HEK293 (cell line): ENCODE results near the gene SH3BP2.

Experiments
- CTCF ChIA-PET: fragments of 350-600 bp; formaldehyde crosslinking; extraction: SDS; loops from one replicate; lab custom pipeline; 2021; ENCODE audit warnings: antibody characterized with exemption; lab: Yijun Ruan, JAX
- POLR2A ChIA-PET: fragments of 300-600 bp; formaldehyde crosslinking; extraction: SDS; loops from one replicate; lab custom pipeline; 2020; ENCODE audit warnings: antibody characterized with exemption, inconsistent platforms; lab: Yijun Ruan, JAX
- H3K27ac ChIP-seq: fragments of 200-500 bp; sonication (Bioruptor generic); 2 replicates; pipeline ENCODE4 v1.5.1; 2014; ENCODE audit warnings: low read depth, low read length, control low read depth, inconsistent platforms; ENCODE audit errors: extremely low read depth
- H3K36me3 ChIP-seq, 2 experiments: fragments of 200-500 bp in 1 of 2; sonication (Bioruptor generic) in 1 of 2; 1 replicate in 1 of 2; 2 replicates in 1 of 2; pipeline ENCODE4 v1.5.1; 2014 to 2017; ENCODE audit warnings: inconsistent platforms in 2 of 2, low read length in 2 of 2; ENCODE audit not compliant: control insufficient read depth in 2 of 2, insufficient read depth in 1 of 2
- H3K4me1 ChIP-seq: fragments of 200-500 bp; sonication (Bioruptor generic); 2 replicates; pipeline ENCODE4 v1.5.1; 2014; ENCODE audit warnings: mild to moderate bottlenecking, low read length, inconsistent platforms; ENCODE audit not compliant: control insufficient read depth, insufficient read depth
- H3K4me3 ChIP-seq: 2 replicates; pipeline ENCODE4 v1.5.1; 2011; ENCODE audit warnings: low read depth, mild to moderate bottlenecking, control low read depth, low read length, moderate library complexity
- H3K9me3 ChIP-seq: fragments of 200-500 bp; sonication (Bioruptor generic); 2 replicates; pipeline ENCODE4 v1.5.1; 2014; ENCODE audit warnings: low read depth, low read length, inconsistent platforms; ENCODE audit not compliant: control insufficient read depth, insufficient read depth
- OSR2 ChIP-seq: fragments of 450-650 bp; formaldehyde crosslinking; IDR thresholded peaks from 2 replicates; pipeline ENCODE4 v1.5.1; 2016; ENCODE audit warnings: missing biosample characterization, missing genetic modification characterization
- PRDM6 ChIP-seq: fragments of 450-650 bp; formaldehyde crosslinking; IDR thresholded peaks from 2 replicates; pipeline ENCODE4 v1.5.1; 2017; ENCODE audit warnings: missing biosample characterization, missing genetic modification characterization
- SCRT2 ChIP-seq: fragments of 450-650 bp; formaldehyde crosslinking; IDR thresholded peaks from 2 replicates; pipeline ENCODE4 v1.5.1; 2016; ENCODE audit warnings: missing biosample characterization, missing genetic modification characterization
- SETDB1 ChIP-seq: IDR thresholded peaks from one replicate; pipeline ENCODE4 v1.6.1; 2017; ENCODE audit warnings: mild to moderate bottlenecking, low read length, moderate library complexity, mixed read lengths; ENCODE audit not compliant: insufficient read length
- ZNF114 ChIP-seq: fragments of 450-650 bp; formaldehyde crosslinking; IDR thresholded peaks from 2 replicates; pipeline ENCODE4 v1.5.0; 2017; ENCODE audit warnings: missing biosample characterization, missing genetic modification characterization
- ZNF138 ChIP-seq: fragments of 450-650 bp; formaldehyde crosslinking; IDR thresholded peaks from 2 replicates; pipeline ENCODE4 v1.5.1; 2016; ENCODE audit warnings: missing biosample characterization, missing genetic modification characterization, borderline replicate concordance
- ZNF16 ChIP-seq: fragments of 450-650 bp; formaldehyde crosslinking; IDR thresholded peaks from 2 replicates; pipeline ENCODE4 v1.5.1; 2016; ENCODE audit warnings: low read depth, missing biosample characterization, missing genetic modification characterization
- ZNF169 ChIP-seq: fragments of 450-650 bp; formaldehyde crosslinking; IDR thresholded peaks from 2 replicates; pipeline ENCODE4 v1.5.1; 2016; ENCODE audit warnings: missing biosample characterization, missing genetic modification characterization
- ZNF211 ChIP-seq: fragments of 450-650 bp; formaldehyde crosslinking; IDR thresholded peaks from 2 replicates; pipeline ENCODE4 v1.5.1; 2016; ENCODE audit warnings: low read depth, missing biosample characterization, missing genetic modification characterization
- ZNF223 ChIP-seq: fragments of 450-650 bp; formaldehyde crosslinking; IDR thresholded peaks from 2 replicates; pipeline ENCODE4 v1.5.1; 2016; ENCODE audit warnings: missing biosample characterization, missing genetic modification characterization
- ZNF280D ChIP-seq: fragments of 450-650 bp; formaldehyde crosslinking; IDR thresholded peaks from 2 replicates; pipeline ENCODE4 v1.5.1; 2016; ENCODE audit warnings: missing biosample characterization, missing genetic modification characterization
- ZNF324 ChIP-seq: fragments of 450-650 bp; formaldehyde crosslinking; IDR thresholded peaks from 2 replicates; pipeline ENCODE4 v1.5.1; 2016; ENCODE audit warnings: missing biosample characterization, missing genetic modification characterization
- ZNF544 ChIP-seq: fragments of 450-650 bp; formaldehyde crosslinking; IDR thresholded peaks from 2 replicates; pipeline ENCODE4 v1.5.0; 2017; ENCODE audit warnings: missing biosample characterization, missing genetic modification characterization
- ZNF558 ChIP-seq: fragments of 450-650 bp; formaldehyde crosslinking; IDR thresholded peaks from 2 replicates; pipeline ENCODE4 v1.5.1; 2016; ENCODE audit warnings: missing biosample characterization, missing genetic modification characterization
- ZNF623 ChIP-seq: fragments of 450-650 bp; formaldehyde crosslinking; IDR thresholded peaks from 2 replicates; pipeline ENCODE4 v1.5.1; 2016; ENCODE audit warnings: missing biosample characterization, missing genetic modification characterization
- ZNF792 ChIP-seq: fragments of 450-650 bp; formaldehyde crosslinking; IDR thresholded peaks from 2 replicates; pipeline ENCODE4 v1.5.1; 2016; ENCODE audit warnings: missing biosample characterization, missing genetic modification characterization
- ZSCAN4 ChIP-seq: fragments of 450-650 bp; formaldehyde crosslinking; IDR thresholded peaks from 2 replicates; pipeline ENCODE4 v1.5.1; 2017; ENCODE audit warnings: missing biosample characterization, missing genetic modification characterization
- TF ChIP-seq, protein P1 (sequence below): fragments of 450-650 bp; IDR thresholded peaks from 2 replicates; pipeline ENCODE4 v1.5.1; 2018; ENCODE audit warnings: missing biosample characterization, missing genetic modification characterization
- TF ChIP-seq, protein P2 (sequence below): fragments of 450-650 bp; formaldehyde crosslinking; IDR thresholded peaks from 2 replicates; pipeline ENCODE4 v1.5.1; 2016; ENCODE audit warnings: missing biosample characterization, missing genetic modification characterization

SH3BP2 gene

GRCh38 chr4:2802618-2803531 is 10.0 kb downstream of the SH3BP2 start:
- POLR2A ChIA-PET: interaction anchor here (0.6 to 1.3 kb wide), 2 partner anchors 9 to 181 kb away, joined by 6 to 11 read pairs; no protein-coding TSS in a partner anchor
- Histone ChIP-seq H3K27ac (no peak overlapping the region), H3K9me3 (no peaks in the 10 kb centered on the region), H3K36me3 (no peaks in the 10 kb centered on the region), H3K4me3 (no peak overlapping the region), H3K4me1 (no peaks in the 10 kb centered on the region)
- CTCF ChIA-PET: no interaction called here
- TF ChIP-seq ZNF324: no peak
- no peak for TF ChIP-seq ZNF16 (tag by site-specific recombination)
- no peak for TF ChIP-seq SETDB1
- no peak for TF ChIP-seq ZNF169 (tag by site-specific recombination)
- no peak for TF ChIP-seq ZNF211 (tag by site-specific recombination)
- TF ChIP-seq ZNF792: no peak
- no peak for TF ChIP-seq ZNF544 (tag by site-specific recombination)
- no peak for TF ChIP-seq PRDM6 (tag by site-specific recombination)
- no peak for TF ChIP-seq ZNF138 (tag by site-specific recombination)
- TF ChIP-seq, all 188 proteins: peak for 0

DNA sequence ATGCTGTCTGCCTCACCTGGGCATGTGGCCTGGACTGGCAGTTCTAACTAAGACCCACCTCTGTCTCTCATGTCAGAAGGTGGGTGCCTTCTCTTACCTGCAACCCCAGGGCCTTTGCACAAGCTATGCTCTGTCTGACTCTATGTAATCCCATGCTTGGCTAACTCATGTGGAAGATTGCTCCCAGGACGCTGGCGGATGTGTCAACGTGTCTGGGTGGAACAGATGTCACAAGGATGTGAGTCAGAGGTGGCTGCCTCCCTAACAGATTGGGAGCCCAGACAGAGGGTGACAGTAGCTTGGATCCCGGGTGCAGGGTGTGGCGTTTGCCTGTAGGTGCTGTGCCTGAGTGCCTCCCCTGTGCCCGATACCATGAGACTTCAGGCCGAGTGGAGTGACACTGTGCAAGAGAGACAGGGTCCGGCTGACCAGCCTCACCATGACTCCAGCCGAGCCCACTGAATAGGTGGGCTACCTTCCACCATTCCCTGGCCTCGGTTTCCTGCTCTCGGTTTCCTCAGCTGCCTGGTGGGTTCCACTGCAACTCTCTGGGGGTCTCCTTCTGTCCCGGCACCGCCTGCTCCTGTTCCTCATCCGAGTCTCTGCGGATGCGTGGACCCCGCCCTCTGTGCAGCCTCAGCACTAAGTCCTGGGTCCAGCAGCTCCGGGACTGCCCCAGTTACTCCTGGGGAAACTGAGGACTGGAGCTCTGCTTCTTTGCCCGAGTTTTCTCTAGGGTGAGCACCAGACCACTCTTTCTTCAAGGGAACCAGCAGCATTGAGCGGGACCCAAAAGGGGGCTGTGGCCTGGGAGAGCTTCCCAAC is 11.0 kb downstream of the SH3BP2 start:
- POLR2A ChIA-PET: interaction anchor here (0.6 to 1.3 kb wide), 2 partner anchors 8 to 182 kb away, joined by 6 to 11 read pairs; no protein-coding TSS in a partner anchor
- CTCF ChIA-PET: no interaction called here
- Histone ChIP-seq H3K36me3 (no peaks in the 10 kb centered on the region), H3K4me1 (no peaks in the 10 kb centered on the region), H3K27ac (no peak overlapping the region), H3K4me3 (no peak overlapping the region), H3K9me3 (no peaks in the 10 kb centered on the region)
- TF ChIP-seq ZNF558 (tag by site-specific recombination) (no peak), ZNF623 (tag by site-specific recombination) (peak; percentile 99), ZNF280D (tag by site-specific recombination) (0 out of 2 replicates have a peak, but pooled peaks have one; percentile 33), ZNF223 (tag by site-specific recombination) (no peak), ZNF114 (tag by site-specific recombination) (no peak), ZSCAN4 (tag by site-specific recombination) (no peak), SCRT2 (tag by site-specific recombination) (no peak), OSR2 (tag by site-specific recombination) (no peak)
- TF ChIP-seq, protein P1, sequence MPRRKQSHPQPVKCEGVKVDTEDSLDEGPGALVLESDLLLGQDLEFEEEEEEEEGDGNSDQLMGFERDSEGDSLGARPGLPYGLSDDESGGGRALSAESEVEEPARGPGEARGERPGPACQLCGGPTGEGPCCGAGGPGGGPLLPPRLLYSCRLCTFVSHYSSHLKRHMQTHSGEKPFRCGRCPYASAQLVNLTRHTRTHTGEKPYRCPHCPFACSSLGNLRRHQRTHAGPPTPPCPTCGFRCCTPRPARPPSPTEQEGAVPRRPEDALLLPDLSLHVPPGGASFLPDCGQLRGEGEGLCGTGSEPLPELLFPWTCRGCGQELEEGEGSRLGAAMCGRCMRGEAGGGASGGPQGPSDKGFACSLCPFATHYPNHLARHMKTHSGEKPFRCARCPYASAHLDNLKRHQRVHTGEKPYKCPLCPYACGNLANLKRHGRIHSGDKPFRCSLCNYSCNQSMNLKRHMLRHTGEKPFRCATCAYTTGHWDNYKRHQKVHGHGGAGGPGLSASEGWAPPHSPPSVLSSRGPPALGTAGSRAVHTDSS (tag by site-specific recombination): no peak
- TF ChIP-seq, protein P2, sequence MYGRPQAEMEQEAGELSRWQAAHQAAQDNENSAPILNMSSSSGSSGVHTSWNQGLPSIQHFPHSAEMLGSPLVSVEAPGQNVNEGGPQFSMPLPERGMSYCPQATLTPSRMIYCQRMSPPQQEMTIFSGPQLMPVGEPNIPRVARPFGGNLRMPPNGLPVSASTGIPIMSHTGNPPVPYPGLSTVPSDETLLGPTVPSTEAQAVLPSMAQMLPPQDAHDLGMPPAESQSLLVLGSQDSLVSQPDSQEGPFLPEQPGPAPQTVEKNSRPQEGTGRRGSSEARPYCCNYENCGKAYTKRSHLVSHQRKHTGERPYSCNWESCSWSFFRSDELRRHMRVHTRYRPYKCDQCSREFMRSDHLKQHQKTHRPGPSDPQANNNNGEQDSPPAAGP (tag by site-specific recombination): peak; percentile 80
